Ishikawa (cell line): ENCODE measurements around the gene HIGD1C.

ENCODE experiments used
- CEBPB ChIP-seq: IDR thresholded peaks from 2 replicates; pipeline ENCODE4 v1.6.1; 2012
- CREB1 ChIP-seq: IDR thresholded peaks from 2 replicates; pipeline ENCODE4 v1.6.1; 2012; ENCODE audit warnings: low read depth
- EGR1 ChIP-seq: IDR thresholded peaks from 2 replicates; pipeline ENCODE4 v1.6.1; 2012
- EP300 ChIP-seq: IDR thresholded peaks from 2 replicates; pipeline ENCODE4 v1.6.1; 2012; ENCODE audit warnings: borderline replicate concordance
- FOXM1 ChIP-seq: IDR thresholded peaks from 2 replicates; pipeline ENCODE4 v1.6.1; 2012; ENCODE audit warnings: low read depth, borderline replicate concordance
- NFIC ChIP-seq: IDR thresholded peaks from 2 replicates; pipeline ENCODE4 v1.6.1; 2012
- RAD21 ChIP-seq: IDR thresholded peaks from 2 replicates; pipeline ENCODE4 v1.6.1; 2012; ENCODE audit warnings: low read depth
- TAF1 ChIP-seq: IDR thresholded peaks from 2 replicates; pipeline ENCODE4 v1.6.1; 2012; ENCODE audit warnings: low read depth, mild to moderate bottlenecking
- TCF12 ChIP-seq: IDR thresholded peaks from 2 replicates; pipeline ENCODE4 v1.6.1; 2012; ENCODE audit warnings: low read depth
- TEAD4 ChIP-seq: IDR thresholded peaks from 2 replicates; pipeline ENCODE4 v1.6.1; 2012
- YY1 ChIP-seq: IDR thresholded peaks from 2 replicates; pipeline ENCODE4 v1.6.1; 2012; ENCODE audit warnings: low read depth
- ZBTB7A ChIP-seq: IDR thresholded peaks from 2 replicates; pipeline ENCODE4 v1.6.1; 2012; ENCODE audit warnings: low read depth
- TF ChIP-seq, protein P1 (sequence below): IDR thresholded peaks from 2 replicates; pipeline ENCODE4 v1.6.1; 2012; ENCODE audit warnings: low read depth, mild to moderate bottlenecking
- TF ChIP-seq, protein P2 (sequence below): IDR thresholded peaks from 2 replicates; pipeline ENCODE4 v1.6.1; 2012
- TF ChIP-seq, protein P3 (sequence below): IDR thresholded peaks from 2 replicates; pipeline ENCODE4 v1.6.1; 2012

The HIGD1C gene

DNA sequence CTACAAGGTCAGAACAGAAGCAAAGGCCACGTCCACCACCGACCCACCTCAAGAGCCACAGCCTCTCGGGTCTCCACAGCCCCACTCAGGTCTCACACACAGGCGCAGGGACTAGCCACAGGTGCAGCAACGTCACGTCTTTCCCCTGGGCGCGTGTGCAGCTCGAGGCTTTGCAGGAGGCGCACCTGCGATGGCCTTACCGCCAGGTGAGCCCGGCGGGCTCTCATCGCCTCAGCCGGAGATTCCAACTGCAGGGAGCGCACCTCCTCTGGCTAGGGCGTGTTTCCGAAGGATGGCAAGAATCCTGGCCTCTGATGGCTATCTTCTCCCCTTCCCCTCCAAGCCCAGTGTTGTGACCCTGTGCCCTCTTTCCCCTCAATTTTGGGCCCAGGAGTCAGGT, at the start of gene HIGD1C:
Gene HIGD1C, plus strand, starts transcription at position 35 of the 400 bp plus-strand sequence. CDS start 1,455 bp downstream, outside the sequence.
- no peak for TF ChIP-seq ZBTB7A
- TF ChIP-seq FOXM1, result no peak

DNA sequence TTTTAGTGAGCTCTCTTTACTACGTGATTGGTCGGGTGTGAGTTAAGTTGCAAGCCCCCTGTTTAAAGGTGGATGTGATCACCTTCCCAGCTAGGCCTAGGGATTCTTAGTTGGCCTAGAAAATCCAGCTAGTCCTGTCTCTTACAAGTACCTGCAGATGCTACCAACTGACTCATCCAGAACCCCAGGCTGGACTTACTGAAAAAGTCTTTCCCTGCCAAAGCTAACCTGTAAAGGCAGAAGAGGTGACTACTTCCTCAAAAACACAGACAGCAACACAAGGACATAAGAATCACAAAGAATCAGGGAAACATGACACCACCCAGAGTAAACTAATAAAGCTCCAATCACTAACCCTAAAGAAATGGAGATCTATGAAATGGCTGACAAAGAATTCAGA, 39.1 kb upstream of the HIGD1C start:
- TF ChIP-seq ZBTB7A, result no peak
- TF ChIP-seq TEAD4, result no peak
- TF ChIP-seq, protein P1, sequence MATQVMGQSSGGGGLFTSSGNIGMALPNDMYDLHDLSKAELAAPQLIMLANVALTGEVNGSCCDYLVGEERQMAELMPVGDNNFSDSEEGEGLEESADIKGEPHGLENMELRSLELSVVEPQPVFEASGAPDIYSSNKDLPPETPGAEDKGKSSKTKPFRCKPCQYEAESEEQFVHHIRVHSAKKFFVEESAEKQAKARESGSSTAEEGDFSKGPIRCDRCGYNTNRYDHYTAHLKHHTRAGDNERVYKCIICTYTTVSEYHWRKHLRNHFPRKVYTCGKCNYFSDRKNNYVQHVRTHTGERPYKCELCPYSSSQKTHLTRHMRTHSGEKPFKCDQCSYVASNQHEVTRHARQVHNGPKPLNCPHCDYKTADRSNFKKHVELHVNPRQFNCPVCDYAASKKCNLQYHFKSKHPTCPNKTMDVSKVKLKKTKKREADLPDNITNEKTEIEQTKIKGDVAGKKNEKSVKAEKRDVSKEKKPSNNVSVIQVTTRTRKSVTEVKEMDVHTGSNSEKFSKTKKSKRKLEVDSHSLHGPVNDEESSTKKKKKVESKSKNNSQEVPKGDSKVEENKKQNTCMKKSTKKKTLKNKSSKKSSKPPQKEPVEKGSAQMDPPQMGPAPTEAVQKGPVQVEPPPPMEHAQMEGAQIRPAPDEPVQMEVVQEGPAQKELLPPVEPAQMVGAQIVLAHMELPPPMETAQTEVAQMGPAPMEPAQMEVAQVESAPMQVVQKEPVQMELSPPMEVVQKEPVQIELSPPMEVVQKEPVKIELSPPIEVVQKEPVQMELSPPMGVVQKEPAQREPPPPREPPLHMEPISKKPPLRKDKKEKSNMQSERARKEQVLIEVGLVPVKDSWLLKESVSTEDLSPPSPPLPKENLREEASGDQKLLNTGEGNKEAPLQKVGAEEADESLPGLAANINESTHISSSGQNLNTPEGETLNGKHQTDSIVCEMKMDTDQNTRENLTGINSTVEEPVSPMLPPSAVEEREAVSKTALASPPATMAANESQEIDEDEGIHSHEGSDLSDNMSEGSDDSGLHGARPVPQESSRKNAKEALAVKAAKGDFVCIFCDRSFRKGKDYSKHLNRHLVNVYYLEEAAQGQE, result no peak

DNA sequence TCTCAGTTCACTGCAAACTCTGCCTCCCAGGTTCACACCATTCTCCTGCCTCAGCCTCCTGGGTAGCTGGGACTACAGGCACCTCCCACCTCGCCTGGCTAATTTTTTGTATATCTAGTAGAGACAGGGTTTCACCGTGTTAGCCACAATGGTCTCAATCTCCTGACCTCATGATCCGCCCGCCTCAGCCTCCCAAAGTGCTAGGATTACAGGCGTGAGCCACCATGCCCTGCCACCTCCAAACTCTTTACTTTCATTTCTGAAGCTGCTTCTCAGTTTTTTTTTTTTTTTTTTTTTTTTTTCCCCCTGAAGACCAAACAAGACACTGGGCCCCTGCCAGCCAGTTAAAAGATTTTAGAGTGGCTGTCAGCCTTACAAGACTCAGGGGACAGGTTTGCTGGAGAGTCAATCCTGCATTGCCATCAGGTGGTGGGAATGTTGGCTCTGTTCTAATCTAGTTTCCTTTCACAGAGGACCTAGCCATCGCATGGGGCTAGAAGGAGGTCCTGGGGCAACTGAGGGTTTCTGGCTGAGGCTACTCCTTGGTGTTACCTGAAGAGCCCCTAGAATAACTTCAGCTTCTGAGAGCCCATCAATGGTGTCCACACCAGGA, 37.4 kb upstream of the HIGD1C start:
- TF ChIP-seq FOXM1, result no peak
- TF ChIP-seq TAF1, result no peak
- TF ChIP-seq RAD21, result peak; percentile 19; the same call in 1 of the 2 replicates

GRCh38 chr12:50916292-50916691, 36.1 kb upstream of the HIGD1C start:
- no peak for TF ChIP-seq TEAD4
- TF ChIP-seq ZBTB7A, result no peak
- TF ChIP-seq, protein P2, sequence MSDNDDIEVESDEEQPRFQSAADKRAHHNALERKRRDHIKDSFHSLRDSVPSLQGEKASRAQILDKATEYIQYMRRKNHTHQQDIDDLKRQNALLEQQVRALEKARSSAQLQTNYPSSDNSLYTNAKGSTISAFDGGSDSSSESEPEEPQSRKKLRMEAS, result no peak
- TF ChIP-seq, protein P3, sequence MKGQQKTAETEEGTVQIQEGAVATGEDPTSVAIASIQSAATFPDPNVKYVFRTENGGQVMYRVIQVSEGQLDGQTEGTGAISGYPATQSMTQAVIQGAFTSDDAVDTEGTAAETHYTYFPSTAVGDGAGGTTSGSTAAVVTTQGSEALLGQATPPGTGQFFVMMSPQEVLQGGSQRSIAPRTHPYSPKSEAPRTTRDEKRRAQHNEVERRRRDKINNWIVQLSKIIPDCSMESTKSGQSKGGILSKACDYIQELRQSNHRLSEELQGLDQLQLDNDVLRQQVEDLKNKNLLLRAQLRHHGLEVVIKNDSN, result no peak
- no peak for TF ChIP-seq EGR1
- TF ChIP-seq FOXM1, result no peak
- no peak for TF ChIP-seq RAD21
- no peak for TF ChIP-seq TCF12
- no peak for TF ChIP-seq YY1
- TF ChIP-seq, protein P1, result no peak

GRCh38 chr12:50918584-50919316, 33.6 kb upstream of the HIGD1C start:
- no peak for TF ChIP-seq TCF12
- no peak for TF ChIP-seq NFIC
- TF ChIP-seq, protein P2, result no peak
- no peak for TF ChIP-seq TAF1
- TF ChIP-seq CEBPB, result no peak
- no peak for TF ChIP-seq EGR1

DNA sequence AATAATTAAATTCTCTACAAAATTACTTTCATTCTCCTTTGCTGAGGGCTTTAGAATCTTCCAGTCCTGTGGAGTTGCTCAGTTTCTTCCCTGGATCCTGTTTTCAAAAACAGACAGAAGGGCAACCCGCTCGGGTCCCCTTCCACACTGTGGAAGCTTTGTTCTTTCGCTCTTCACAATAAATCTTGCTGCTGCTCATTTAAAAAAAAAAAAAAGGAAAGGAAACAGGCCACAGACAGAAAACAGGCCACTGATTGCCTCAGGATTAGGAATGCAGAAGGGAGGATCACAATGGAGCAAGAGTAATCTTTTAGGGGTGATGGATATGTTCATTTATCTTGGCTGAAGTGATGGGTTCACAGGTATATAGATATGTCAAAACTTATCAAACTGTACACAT, 29.5 kb upstream of the HIGD1C start:
- TF ChIP-seq TCF12, result no peak
- TF ChIP-seq NFIC, result no peak
- TF ChIP-seq RAD21, result no peak
- no peak for TF ChIP-seq ZBTB7A
- TF ChIP-seq EGR1, result no peak
- TF ChIP-seq EP300, result no peak
- no peak for TF ChIP-seq CEBPB
- TF ChIP-seq, protein P2, result no peak
- TF ChIP-seq YY1, result no peak
- TF ChIP-seq, protein P3, result no peak
- TF ChIP-seq TAF1, result no peak
- TF ChIP-seq TEAD4, result no peak
- TF ChIP-seq, protein P1, result no peak
- no peak for TF ChIP-seq FOXM1
- no peak for TF ChIP-seq CREB1
